GM18505 (cell line): Measurements from ENCODE around the gene PFKFB4.
"Not testable (repeated sequence)": the region's sequence is repeated elsewhere in the genome, so short reads cannot be mapped to it uniquely, and the experiment has no call there.

ENCODE experiments used
- ATAC-seq: cut with Tn5 transposase; IDR thresholded peaks from one replicate; pipeline ENCODE4 v1.9.1; 2021; ENCODE audit not compliant: unreplicated experiment
- POLR2A ChIP-seq: IDR thresholded peaks from 4 replicates; pipeline ENCODE4 v1.6.1; 2011; ENCODE audit warnings: borderline replicate concordance; ENCODE audit not compliant: insufficient read depth, insufficient read length; ENCODE audit errors: extremely low read depth

The PFKFB4 gene

GRCh38 chr3:48558493-48559134, 2.0 kb upstream of the PFKFB4 start:
- ATAC-seq, result no peak
- no peak for TF ChIP-seq POLR2A

- ATAC-seq, result no peak
- TF ChIP-seq POLR2A, result no peak
These were observed 431 bp downstream of the PFKFB4 start for GRCh38 chr3:48555949-48556795.

GRCh38 chr3:48555231-48555948, 1.2 kb downstream of the PFKFB4 start:
- ATAC-seq, result no peak
- no peak for TF ChIP-seq POLR2A

- no peak for ATAC-seq
- TF ChIP-seq POLR2A, result no peak
These were observed 2.4 kb downstream of the PFKFB4 start for GRCh38 chr3:48553886-48554845.

- no peak for ATAC-seq
- no peak for TF ChIP-seq POLR2A
These were observed 3.2 kb downstream of the PFKFB4 start for GRCh38 chr3:48553361-48553760.

- ATAC-seq, result no peak
- TF ChIP-seq POLR2A, result no peak
These were observed 4.3 kb downstream of the PFKFB4 start for GRCh38 chr3:48552111-48552951.

- not testable (repeated sequence) for ATAC-seq
These were observed 5.0 kb downstream of the PFKFB4 start for GRCh38 chr3:48551651-48552050.

GRCh38 chr3:48548729-48549705, 7.6 kb downstream of the PFKFB4 start:
- ATAC-seq, result peak; percentile 59
- TF ChIP-seq POLR2A, result no peak

- TF ChIP-seq POLR2A, result no peak
- ATAC-seq, result no peak
These were observed 8.5 kb downstream of the PFKFB4 start for GRCh38 chr3:48548126-48548525.

- no peak for ATAC-seq
- no peak for TF ChIP-seq POLR2A
These were observed 10.3 kb downstream of the PFKFB4 start for GRCh38 chr3:48546203-48546829.

GRCh38 chr3:48544141-48544540, 12.5 kb downstream of the PFKFB4 start:
- no peak for TF ChIP-seq POLR2A
- no peak for ATAC-seq
